HG03103 (cell line): Measurements from ENCODE around the gene MTA2.
"Not testable (repeated sequence)": the region's sequence is repeated elsewhere in the genome, so short reads cannot be mapped to it uniquely, and the experiment has no call there.

Experiments
- ATAC-seq: cut with Tn5 transposase; IDR thresholded peaks from one replicate; pipeline ENCODE4 v1.9.1; 2021; ENCODE audit warnings: low read depth; ENCODE audit not compliant: unreplicated experiment

MTA2 gene

DNA sequence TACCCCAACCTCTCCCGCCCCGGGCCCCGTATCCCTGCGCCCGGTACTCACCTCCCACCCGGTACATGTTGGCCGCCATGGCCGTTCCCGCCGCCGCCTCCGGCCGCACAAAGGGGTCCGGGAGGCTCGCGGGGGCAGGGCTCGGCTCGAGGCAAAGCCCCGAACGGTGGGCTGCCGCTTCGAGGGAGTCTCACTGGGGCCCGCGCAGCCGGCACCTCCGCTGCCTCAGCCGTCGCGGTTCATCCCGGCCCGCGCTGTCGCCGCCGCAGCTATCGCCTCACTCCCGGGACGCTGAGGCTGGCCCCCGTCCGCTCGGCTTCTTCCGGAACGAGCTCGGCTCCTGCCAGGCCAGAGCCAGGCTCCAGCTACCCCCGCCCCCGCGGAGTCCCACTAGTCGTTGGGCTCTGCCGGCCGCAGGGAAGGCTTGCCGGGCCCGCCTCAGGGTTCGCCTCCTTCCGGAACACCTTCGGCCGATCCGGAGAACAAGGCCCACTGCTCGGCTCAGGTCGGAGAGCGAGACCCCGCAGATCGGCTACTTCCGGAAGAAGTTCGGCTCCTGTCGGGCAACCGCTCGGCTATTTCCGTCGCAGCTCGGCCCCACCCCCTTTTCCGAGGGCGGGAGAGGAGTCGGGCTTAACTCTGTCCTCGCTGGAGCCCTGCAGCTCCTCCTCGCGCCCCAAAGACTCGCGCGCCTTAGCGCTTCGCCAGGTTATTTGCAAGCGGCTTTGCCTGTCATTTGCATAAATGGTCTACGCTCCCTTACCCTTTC lies at the start of gene MTA2:
Gene MTA2, minus strand, starts transcription at position 494 of the 769 bp plus-strand sequence. Its CDS starts 415 bp downstream, at position 79.
- ATAC-seq: peak; percentile 57

DNA sequence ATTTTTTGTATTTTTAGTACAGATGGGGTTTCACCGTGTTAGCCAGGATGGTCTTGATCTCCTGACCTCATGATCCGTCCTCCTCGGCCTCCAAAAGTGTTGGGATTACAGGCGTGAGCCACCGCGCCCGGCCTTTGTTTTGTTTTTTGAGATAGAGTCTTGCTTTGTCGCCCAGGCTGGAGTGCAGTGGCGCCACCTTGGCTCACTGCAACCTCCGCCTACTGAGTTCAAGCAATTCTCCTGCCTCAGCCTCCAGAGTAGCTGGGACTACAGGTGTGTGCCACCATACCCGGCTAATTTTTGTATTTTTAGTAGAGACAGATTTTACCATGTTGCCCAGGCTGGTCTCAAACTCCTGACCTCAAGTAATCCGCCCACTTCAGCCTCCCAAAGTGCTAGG lies 48.6 kb upstream of the MTA2 start:
- not testable (repeated sequence) for ATAC-seq

DNA sequence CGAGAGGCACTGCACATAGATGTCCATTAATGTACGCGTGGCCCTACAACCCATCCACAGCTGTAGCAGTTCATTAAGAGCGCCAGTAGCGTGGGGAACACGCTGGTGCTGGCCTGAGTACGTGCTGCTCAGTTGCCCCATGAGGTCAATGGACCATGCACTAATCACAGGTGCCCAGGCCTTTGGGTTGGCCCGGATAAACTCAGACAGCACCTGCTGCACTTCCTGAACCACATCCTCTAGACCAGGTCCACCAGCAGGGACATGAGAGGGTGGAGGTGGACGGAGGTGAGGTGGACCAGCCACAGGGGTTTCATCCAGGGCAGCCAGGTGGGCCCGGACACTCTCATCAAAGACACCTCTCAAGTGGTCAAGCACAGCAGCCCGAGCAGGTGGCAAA lies 47.8 kb upstream of the MTA2 start:
- ATAC-seq: no peak

DNA sequence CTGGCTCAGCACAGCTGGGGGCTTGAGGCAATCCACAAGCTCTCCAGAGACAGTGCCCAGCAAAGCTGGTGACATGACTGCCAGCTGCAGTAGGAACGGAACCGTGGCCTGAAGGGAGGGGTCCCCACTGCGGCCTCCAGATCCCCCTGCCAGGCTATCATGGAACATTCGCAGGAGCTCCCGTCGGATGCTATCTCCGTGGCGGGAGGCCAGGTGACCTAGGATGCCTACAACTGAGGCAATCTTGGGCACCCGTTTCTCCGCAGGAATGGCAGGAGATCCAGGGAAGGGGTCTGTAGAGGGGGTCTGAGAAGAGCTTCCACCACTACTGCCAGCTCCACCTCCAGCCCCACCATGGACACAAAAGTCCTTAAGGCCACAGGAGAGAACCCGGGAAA lies 47.3 kb upstream of the MTA2 start:
- no peak for ATAC-seq

DNA sequence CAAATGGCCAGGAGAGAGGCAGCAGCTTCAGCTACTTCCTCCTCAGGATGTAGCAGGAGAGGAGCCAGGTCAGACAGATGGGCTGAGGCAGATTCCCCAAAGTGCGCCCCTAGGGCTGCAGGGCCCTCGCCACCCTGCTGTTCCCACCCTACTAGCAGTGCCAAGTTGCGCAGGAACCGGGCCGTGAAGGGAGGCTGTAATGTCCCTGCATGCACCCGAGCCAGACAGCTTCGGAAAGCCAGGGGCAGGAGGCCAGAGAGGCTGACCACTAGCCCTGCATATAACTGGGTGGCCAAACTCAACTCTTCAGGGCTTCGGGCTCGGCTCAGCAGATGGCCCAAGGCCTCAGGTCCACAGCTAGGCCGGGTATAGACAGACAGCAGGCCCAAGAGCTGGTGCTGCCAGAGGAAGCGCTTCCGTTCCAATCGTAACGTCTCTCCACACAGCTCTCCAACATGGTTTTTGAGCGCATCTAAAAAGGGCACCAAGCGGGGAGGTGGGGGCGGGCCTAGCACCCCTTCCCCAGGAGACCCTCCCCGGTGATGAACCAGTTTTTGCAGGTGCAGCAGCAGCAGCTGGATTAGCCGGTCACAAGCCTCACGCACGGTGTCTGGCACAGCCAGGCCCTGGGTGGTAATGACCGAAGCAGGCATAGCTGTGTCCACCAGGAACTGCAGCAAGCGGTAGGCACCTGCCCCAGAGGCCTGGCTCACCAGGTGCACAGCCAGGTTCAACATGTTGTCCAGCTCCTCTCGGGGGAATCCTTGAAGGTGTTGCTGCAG lies 46.7 kb upstream of the MTA2 start:
- ATAC-seq: no peak

DNA sequence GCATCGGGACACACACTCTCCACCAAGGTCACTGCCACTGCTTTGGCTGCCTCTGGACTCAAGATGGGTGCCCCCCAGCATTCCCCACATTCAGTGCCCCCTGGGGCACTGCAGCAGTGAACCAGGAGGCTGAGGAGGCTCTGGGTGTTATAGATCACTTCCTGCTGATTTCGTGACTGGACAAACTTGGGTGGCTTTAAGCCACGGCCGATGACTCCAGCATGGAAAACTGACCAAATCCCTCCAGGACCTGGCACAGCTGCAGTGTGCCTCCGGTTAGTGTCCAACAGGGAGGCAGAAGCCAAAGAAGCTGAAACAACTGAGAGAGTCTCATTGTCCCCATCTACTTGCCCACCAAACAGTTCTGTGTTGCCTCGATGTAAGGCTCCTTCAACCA lies 45.9 kb upstream of the MTA2 start:
- no peak for ATAC-seq

DNA sequence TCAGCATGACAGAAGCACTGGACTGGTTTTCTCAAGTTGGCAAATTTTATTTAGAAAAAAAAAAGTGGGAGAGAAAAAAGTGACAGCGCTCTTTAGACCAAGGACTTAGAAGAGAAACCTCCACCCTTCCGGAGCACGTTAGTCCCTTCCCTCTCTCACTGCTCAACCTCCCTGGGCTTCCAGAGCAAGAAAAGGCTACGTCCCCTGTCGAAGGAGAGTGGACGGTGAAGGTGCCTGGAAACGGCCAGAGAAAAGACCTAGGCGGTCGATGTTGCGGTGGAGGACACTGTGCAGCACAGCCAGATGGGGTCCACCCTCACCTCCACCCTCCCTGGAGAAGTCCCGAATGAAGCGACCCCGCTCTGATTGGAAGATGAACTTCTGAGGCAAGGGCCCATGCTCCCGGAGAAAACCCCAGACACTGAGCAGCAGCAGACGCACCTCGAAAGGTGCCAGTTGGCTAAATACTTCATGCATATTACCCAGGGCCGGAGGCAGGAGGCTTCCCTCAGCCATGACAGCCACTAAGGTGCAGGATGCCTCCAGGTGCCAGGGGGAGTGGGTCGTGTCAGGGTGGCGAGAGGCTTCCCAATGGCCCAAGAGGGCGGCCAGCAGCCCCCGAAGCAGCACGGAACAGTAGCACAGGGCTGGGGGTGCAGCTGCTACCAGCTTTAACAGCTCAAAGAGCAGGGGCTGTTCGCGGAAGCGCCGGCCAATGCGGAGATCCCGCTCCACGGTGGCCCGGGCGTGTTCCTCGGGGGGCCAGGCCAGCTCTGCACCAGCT lies 45.4 kb upstream of the MTA2 start:
- no peak for ATAC-seq

DNA sequence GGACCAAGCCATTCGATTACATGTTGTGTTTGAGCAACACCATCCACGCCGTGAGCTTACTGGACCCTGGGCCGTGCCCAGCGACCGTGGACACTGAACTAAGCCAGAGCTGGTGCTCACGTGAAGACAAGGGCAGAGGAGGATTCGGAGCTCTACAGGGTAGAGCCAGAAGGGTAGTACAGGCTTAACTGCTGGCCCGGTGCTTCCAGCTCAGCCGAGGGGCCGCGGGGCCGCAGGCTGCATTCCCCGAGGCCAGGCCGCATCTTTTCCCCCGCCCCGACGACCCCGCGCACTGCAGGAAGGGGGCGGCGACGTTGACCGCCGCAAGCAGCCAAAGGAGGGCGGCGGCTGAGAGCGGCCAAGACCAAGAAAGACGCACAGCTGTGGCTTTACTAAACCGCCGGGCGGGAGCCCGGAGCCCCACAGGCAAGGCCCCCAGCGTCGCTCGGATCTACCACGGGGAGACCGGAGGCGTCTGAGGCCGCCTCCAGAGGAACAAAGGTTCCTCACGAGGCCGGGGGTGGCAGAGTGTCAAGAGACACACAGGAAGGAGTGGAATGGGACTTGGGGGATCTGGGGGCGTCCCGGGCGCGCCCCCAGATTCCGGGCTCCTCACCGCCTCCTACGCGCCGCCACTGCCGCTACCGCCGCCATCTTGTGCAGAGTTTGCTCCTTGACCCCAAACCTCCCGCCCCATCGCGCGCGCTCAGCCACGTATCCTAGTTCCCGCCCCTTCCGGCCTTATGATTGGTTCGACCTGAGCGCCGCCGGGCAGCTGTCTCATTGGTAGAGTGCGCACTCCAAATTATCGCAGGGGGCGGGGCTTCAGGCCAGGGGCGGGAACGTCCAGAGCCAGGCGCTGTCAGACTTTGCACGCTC lies 44.5 kb upstream of the MTA2 start, which contains the start of gene GANAB:
Gene GANAB, minus strand, starts transcription at position 668 of the 879 bp plus-strand sequence. Its CDS starts 14 bp downstream, at position 654.
- ATAC-seq: peak; percentile 91

DNA sequence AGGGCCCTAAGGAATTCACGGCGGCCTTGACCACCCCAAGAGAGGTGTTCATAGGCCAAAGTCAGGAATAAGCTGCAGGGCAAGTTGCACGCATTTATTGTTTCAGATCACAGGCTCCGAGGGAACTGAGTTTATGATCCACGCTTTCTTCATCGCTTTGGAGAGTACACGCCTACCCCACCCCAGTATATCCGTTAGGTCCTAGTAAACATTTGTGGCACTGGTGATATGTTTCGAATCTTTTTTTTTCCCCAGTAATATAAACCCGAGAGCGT lies 43.9 kb upstream of the MTA2 start:
- no peak for ATAC-seq

DNA sequence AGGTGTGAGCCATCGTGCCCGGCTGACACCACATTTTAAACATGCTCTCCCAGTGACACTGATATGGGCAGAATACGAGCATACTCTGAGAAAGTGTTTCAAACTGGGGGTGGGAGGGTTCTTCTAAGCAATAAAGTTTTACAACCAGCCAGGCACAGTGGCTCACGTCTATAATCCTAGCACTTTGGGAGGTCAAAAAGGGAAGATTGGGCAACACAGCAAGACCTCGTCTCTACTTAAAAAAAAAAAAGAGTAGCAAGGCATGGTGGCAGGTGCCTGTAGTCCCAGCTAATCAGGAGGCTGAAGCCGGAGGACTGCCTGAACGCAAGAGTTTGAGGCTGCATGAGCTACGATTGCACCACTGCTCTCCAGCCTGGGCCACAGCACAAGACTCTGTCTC lies 42.6 kb upstream of the MTA2 start:
- ATAC-seq: no peak

DNA sequence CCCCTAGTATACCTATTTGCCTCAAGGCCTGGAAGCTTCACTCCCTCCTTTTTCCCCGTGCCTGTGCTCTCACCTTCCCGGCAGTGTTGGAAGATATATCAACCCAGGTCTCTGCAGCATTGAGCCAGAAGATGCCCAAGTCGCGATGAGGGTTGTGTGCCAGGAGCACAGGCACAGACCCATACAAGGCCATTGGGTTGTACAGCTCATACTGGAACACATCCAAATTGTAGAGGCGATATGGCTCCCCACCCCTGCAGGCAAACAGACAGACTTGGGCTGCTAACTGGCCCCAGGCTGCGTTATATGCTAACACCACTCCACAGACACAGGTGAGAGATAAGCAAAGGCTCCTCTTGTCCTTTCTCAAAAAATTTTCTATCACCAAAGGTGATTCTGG lies 30.8 kb upstream of the MTA2 start:
- no peak for ATAC-seq

DNA sequence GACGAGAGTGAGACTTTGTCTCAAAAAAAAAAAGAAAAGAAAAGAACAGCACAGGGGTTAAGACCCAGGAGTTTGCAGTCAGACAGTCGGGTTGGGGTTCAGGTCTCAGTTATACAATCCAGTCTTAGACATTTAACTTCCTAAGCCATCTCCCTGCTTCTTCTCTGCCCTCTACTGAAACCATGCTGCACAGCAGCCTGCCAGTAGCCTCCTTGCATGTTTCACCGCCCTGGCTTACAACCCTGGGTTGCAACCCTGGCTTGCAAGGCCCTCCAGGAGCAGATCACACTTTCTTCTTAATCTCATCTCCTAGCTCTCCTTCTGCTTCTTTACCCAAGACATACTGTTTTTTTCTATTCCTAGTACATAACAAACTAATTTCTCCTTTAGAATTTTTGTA lies 26.0 kb upstream of the MTA2 start:
- no peak for ATAC-seq

DNA sequence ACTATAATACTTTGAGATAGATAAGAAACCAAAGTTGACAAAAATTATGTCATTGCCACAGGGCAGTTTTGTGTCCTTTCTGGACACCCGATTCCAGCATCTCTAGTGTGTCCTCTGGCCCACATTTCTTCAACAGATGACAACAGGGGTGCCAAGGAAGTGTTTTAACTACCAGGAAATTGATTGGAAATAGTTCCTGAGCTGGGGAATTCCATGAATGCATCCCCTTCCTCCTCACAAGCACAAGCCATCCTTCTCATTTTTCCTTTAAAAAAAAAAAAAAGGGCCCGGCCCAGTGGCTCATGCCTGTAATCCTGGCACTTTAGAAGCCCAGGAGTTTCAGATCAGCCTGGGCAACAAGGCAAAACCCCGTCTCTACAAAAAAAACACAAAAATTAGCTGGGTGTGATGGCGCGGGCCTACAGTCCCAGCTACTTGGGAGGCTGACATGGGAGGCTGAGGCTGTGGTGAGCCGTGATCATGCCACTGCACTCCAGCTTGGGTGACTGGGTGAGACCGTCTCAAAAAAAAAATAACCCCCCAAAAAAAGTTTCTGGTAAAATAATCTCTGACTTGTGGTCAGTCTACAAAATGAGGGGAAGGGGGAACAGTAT lies 20.9 kb upstream of the MTA2 start:
- ATAC-seq: no peak

DNA sequence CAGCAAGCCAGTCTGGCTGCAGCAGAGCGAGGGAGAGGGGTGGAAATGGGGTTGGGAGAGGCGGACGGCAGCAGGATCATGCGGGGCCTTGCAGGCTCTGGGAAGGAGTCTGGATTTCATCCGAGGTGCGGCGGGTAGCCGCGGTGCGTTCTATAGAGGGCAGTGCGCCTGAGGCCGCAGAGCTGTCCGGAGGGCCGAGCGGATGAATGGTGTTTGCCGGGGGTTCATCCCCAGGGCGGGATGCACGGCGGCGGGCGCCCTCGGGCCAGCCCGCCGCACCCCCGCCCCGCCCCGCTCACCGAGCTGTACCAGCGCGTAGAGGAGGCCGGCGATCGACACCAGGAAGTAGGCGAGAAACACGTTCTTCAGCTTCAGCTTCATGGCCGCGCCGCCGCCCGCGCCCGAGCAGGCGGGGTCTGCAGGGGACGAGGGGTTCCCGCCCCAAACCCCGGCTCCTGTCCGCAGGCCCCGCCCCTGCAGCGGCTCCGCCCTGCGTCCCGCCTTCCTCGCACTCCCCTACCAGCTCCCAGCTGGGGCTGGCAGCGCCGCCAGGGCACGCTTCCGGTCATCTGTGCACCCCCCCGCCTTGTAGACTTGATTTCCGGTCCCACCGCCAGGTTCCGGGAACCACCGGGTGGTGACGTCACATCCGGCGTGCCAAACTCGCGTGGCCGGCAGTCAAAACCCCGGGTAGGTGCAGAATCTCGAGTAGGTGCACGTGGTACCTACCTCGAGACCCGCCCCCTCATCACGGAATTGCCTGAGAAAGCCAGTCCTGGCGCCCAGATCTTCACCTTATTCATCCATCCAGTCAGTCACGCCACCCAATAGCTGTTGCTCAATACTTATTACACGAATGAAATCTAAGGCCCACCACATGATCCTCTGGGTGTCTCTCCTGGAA lies 20.2 kb upstream of the MTA2 start, which contains the start of gene B3GAT3:
Gene B3GAT3, minus strand, starts transcription at position 420 of the 904 bp plus-strand sequence. Its CDS starts 39 bp downstream, at position 381.
- ATAC-seq: peak; percentile 89

DNA sequence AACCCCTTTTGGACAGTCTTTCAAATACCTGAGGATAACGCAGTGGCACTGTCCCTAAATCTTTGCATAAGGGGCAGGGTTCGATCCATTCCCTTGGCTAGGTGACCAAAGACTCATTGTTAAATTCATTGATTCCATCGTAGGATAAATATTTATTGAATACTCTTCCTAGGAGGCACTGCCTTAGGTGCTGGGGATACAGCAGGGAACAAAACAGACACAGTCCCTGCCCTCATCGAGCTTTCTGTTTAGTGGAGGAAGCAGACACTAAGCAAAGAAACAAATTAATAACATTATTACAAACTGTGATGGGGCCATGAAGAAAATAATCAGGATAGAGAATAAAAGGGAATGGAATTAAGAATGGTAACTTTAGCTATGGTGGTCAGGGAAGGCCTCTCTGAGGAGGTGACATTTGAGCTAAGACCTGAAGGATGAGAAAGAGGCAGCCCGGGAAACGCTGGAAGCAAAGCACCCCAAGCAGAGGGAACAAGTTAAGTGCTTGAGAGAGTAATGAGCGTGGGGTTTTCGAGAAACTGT lies 19.4 kb upstream of the MTA2 start:
- no peak for ATAC-seq

DNA sequence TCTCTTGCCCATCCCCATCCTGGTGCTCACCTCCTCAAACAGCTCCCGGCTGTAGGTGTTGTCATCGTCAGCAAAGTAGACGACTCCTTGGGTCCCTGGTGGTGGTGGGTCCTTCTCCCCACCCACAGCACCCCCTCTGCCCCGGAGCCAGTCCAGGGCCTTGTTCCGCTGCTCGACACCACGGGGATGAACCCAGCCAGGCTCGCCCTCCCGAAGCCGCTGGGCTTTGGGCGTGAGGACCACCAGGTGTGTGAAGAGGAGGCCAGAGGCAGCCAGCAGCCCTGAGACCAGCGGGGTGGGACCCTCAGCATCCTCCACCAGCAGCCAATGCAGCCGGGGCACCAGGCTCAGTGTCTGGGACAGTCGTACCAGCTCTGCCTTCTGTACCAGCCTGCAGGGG lies 15.3 kb upstream of the MTA2 start:
- ATAC-seq: not testable (repeated sequence)

DNA sequence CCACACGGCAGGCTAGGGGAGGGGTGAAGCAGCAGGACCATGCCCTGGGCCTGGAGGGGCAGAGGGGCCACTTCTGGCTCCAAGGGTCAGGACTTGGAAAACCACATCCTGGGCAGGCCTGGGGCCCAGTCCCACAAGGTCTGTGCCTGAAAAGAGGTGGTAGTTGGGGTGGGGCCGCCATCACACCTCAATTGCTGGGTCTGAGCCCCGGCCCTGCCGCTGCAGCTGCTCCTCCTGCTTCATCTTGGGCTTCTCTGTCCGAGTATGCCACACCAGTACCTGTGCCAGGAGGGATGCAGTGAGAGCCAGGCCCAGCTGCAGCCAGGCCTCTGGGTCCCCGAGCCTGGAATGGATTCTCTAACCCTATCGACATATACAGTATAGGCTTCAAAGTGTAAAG lies 13.9 kb upstream of the MTA2 start:
- ATAC-seq: no peak

DNA sequence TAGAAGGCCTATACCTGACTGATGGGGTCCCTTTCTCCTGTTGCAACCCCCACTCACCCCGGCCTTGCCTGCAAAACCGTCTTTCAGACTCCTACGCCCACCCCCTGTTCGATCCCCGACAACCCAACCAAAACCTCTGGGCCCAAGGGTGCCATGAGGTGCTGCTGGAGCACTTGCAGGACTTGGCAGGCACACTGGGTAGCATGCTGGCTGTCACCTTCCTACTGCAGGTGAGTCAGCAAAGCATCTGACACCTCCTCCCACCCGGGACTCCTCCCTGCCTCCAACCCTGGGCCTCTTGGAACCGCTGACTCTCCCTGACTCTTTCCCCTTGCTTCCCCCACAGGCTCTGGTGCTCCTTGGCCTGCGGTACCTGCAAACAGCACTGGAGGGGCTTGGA lies 12.6 kb upstream of the MTA2 start:
- ATAC-seq: no peak
